ENCODE measurements around the gene CABLES2.
"Not testable (repeated sequence)": the region's sequence is repeated elsewhere in the genome, so short reads cannot be mapped to it uniquely, and the experiment has no call there.

The CABLES2 gene

GRCh38 chr20:62387933-62388635 lies 19.0 kb downstream of the CABLES2 start:
- peak; percentile 33 for DNase-seq

GRCh38 chr20:62387219-62387913 lies 19.7 kb downstream of the CABLES2 start:
- DNase-seq, result no peak

GRCh38 chr20:62386383-62387218 lies 20.5 kb downstream of the CABLES2 start, which contains the start of gene RPS21:
Gene RPS21 (plus strand): TSS chr20:62387103. CDS start chr20:62387339, 236 bp downstream.
- peak; percentile 94 for DNase-seq

- peak; percentile 87 for DNase-seq
Measured at GRCh38 chr20:62382306-62383198, 24.5 kb downstream of the CABLES2 start.

GRCh38 chr20:62381842-62382241 lies 25.2 kb downstream of the CABLES2 start:
- no peak for DNase-seq

GRCh38 chr20:62381202-62381797 lies 25.8 kb downstream of the CABLES2 start:
- no peak for DNase-seq

GRCh38 chr20:62378215-62378614 lies 28.9 kb downstream of the CABLES2 start:
- no peak for DNase-seq

GRCh38 chr20:62377615-62378178 lies 29.4 kb downstream of the CABLES2 start:
- DNase-seq, result no peak

- no peak for DNase-seq
Measured at GRCh38 chr20:62377064-62377461, 30.0 kb downstream of the CABLES2 start.

- no peak for DNase-seq
Measured at GRCh38 chr20:62376112-62377063, 30.7 kb downstream of the CABLES2 start.

- DNase-seq, result no peak
Measured at GRCh38 chr20:62374331-62375152, 32.5 kb downstream of the CABLES2 start.

- DNase-seq, result not testable (repeated sequence)
Measured at GRCh38 chr20:62373631-62374179, 33.4 kb downstream of the CABLES2 start.

GRCh38 chr20:62372042-62372993 lies 34.8 kb downstream of the CABLES2 start:
- no peak for DNase-seq

GRCh38 chr20:62371588-62372041 lies 35.5 kb downstream of the CABLES2 start:
- DNase-seq, result no peak

GRCh38 chr20:62370807-62371587 lies 36.1 kb downstream of the CABLES2 start:
- DNase-seq, result no peak

- peak; percentile 78 for DNase-seq
Measured at GRCh38 chr20:62370115-62370806, 36.8 kb downstream of the CABLES2 start.

- no peak for DNase-seq
Measured at GRCh38 chr20:62369815-62370114, 37.3 kb downstream of the CABLES2 start.

All from activated CD4-positive, alpha-beta T cell treated with anti-CD3 and anti-CD28 coated beads for 48 hours (primary cell).